H9 (cell line): ENCODE measurements around the gene IGFALS. TPM values are rescaled to one million over a fixed set of nuclear protein-coding genes. Genes with fewer than 3 reads are reported as not detected.

ENCODE experiments used
- DNase-seq: peaks from one replicate; pipeline ENCODE4 v3.0.0-alpha.2; 2017
- H2AFZ ChIP-seq: one replicate; pipeline ENCODE4 v1.6.1; 2013; ENCODE audit warnings: mild to moderate bottlenecking, low read length, control low read depth, moderate library complexity
- H2AK5ac ChIP-seq: 2 replicates; pipeline ENCODE4 v1.6.1; 2013; ENCODE audit warnings: low read length, control low read depth, mixed read lengths; ENCODE audit not compliant: insufficient read length
- H2BK120ac ChIP-seq: one replicate; pipeline ENCODE4 v1.6.1; 2013; ENCODE audit warnings: low read depth, mild to moderate bottlenecking, low read length, control low read depth, inconsistent platforms; ENCODE audit not compliant: poor library complexity, severe bottlenecking
- H2BK12ac ChIP-seq: 2 replicates; pipeline ENCODE4 v1.6.1; 2013; ENCODE audit warnings: low read length, control low read depth, mixed read lengths, low read depth; ENCODE audit not compliant: insufficient read length
- H2BK15ac ChIP-seq: 2 replicates; pipeline ENCODE4 v1.6.1; 2013; ENCODE audit warnings: low read depth, low read length, control low read depth
- H2BK20ac ChIP-seq: one replicate; pipeline ENCODE4 v1.6.1; 2013; ENCODE audit warnings: low read depth, mild to moderate bottlenecking, low read length, control low read depth, inconsistent platforms; ENCODE audit not compliant: poor library complexity, severe bottlenecking
- H2BK5ac ChIP-seq: 2 replicates; pipeline ENCODE4 v1.6.1; 2013; ENCODE audit warnings: low read length, control low read depth, mixed read lengths; ENCODE audit not compliant: insufficient read length
- H3K14ac ChIP-seq: 2 replicates; pipeline ENCODE4 v1.6.1; 2013; ENCODE audit warnings: low read length, control low read depth; ENCODE audit not compliant: insufficient read depth
- H3K18ac ChIP-seq: 2 replicates; pipeline ENCODE4 v1.6.1; 2013; ENCODE audit warnings: low read depth, mild to moderate bottlenecking, mixed read lengths, low read length, control low read depth; ENCODE audit not compliant: insufficient read length
- H3K23ac ChIP-seq: 2 replicates; pipeline ENCODE4 v1.6.1; 2013; ENCODE audit warnings: low read length, control low read depth, mixed read lengths, low read depth; ENCODE audit not compliant: insufficient read length
- H3K23me2 ChIP-seq: 2 replicates; pipeline ENCODE4 v1.6.1; 2013; ENCODE audit warnings: low read depth, mild to moderate bottlenecking, mixed read lengths, low read length, control low read depth; ENCODE audit not compliant: insufficient read length, poor library complexity, severe bottlenecking
- H3K27ac ChIP-seq: 2 replicates; pipeline ENCODE4 v1.5.1; 2013; ENCODE audit warnings: low read length, control low read depth, mixed read lengths, low read depth; ENCODE audit not compliant: insufficient read length
- H3K27me3 ChIP-seq: 2 replicates; pipeline ENCODE4 v1.6.1; 2013; ENCODE audit warnings: low read length, control low read depth, inconsistent platforms; ENCODE audit not compliant: insufficient read depth
- H3K4ac ChIP-seq: 2 replicates; pipeline ENCODE4 v1.6.1; 2013; ENCODE audit warnings: low read depth, mild to moderate bottlenecking, control low read depth, inconsistent platforms, low read length, moderate library complexity
- H3K4me1 ChIP-seq: 2 replicates; pipeline ENCODE4 v1.6.1; 2013; ENCODE audit warnings: low read length, control low read depth, inconsistent platforms; ENCODE audit not compliant: insufficient read depth
- H3K4me2 ChIP-seq: 2 replicates; pipeline ENCODE4 v1.6.1; 2013; ENCODE audit warnings: low read length, control low read depth, mixed read lengths; ENCODE audit not compliant: insufficient read length, insufficient read depth
- H3K56ac ChIP-seq: 2 replicates; pipeline ENCODE4 v1.6.1; 2013; ENCODE audit warnings: low read depth, mild to moderate bottlenecking, mixed read lengths, low read length, control low read depth; ENCODE audit not compliant: insufficient read length
- H3K79me1 ChIP-seq: 2 replicates; pipeline ENCODE4 v1.6.1; 2013; ENCODE audit warnings: low read depth, mild to moderate bottlenecking, moderate library complexity, low read length, control low read depth, inconsistent platforms; ENCODE audit not compliant: insufficient read depth, poor library complexity, severe bottlenecking
- H3K79me2 ChIP-seq: 2 replicates; pipeline ENCODE4 v1.6.1; 2013; ENCODE audit warnings: low read length, control low read depth, inconsistent platforms; ENCODE audit not compliant: insufficient read depth
- H3K9ac ChIP-seq: 2 replicates; pipeline ENCODE4 v1.6.1; 2013; ENCODE audit warnings: low read length, control low read depth, mixed read lengths; ENCODE audit not compliant: insufficient read length; ENCODE audit errors: extremely low read depth
- H3K9me3 ChIP-seq: one replicate; pipeline ENCODE4 v1.6.1; 2013; ENCODE audit warnings: low read depth, low read length, inconsistent platforms; ENCODE audit not compliant: control insufficient read depth
- H3T11ph ChIP-seq: one replicate; pipeline ENCODE4 v1.6.1; 2013; ENCODE audit warnings: mild to moderate bottlenecking, low read length, control low read depth, inconsistent platforms
- H4K20me1 ChIP-seq: one replicate; pipeline ENCODE4 v1.6.1; 2013; ENCODE audit not compliant: control insufficient read depth, insufficient read length, insufficient read depth
- H4K5ac ChIP-seq: 2 replicates; pipeline ENCODE4 v1.6.1; 2013; ENCODE audit warnings: low read depth, mild to moderate bottlenecking, mixed read lengths, low read length, control low read depth; ENCODE audit not compliant: insufficient read length
- H4K8ac ChIP-seq: replicated peaks from 2 replicates; pipeline ENCODE4 v1.6.1; 2013; ENCODE audit warnings: low read length, control low read depth, mixed read lengths, low read depth; ENCODE audit not compliant: insufficient read length
- H4K91ac ChIP-seq: 2 replicates; pipeline ENCODE4 v1.6.1; 2013; ENCODE audit warnings: low read depth, mild to moderate bottlenecking, moderate library complexity, mixed read lengths, low read length, control low read depth; ENCODE audit not compliant: insufficient read length
- H3K27ac Mint-ChIP-seq, 3 experiments: 2 replicates in 2 of 3; 3 replicates in 1 of 3; pipeline ENCODE4 v1.8.0; 2020 to 2021; ENCODE audit warnings: mixed read lengths in 3 of 3, mild to moderate bottlenecking in 1 of 3, moderate library complexity in 1 of 3
- H3K27me3 Mint-ChIP-seq: 2 replicates; pipeline ENCODE4 v1.8.0; 2021; ENCODE audit warnings: low read depth, mild to moderate bottlenecking, moderate library complexity, mixed read lengths
- H3K36me3 Mint-ChIP-seq, 3 experiments: 2 replicates in 2 of 3; 3 replicates in 1 of 3; pipeline ENCODE4 v1.8.0; 2020 to 2021; ENCODE audit warnings: low read depth in 3 of 3, mixed read lengths in 3 of 3; ENCODE audit not compliant: insufficient read depth in 1 of 3
- H3K4me1 Mint-ChIP-seq, 2 experiments: 2 replicates each; pipeline ENCODE4 v1.8.0; 2020; ENCODE audit warnings: mixed read lengths in 2 of 2
- H3K4me3 Mint-ChIP-seq, 2 experiments: 2 replicates in 1 of 2; 3 replicates in 1 of 2; pipeline ENCODE4 v1.8.0; 2020 to 2021; ENCODE audit warnings: mild to moderate bottlenecking in 2 of 2, mixed read lengths in 2 of 2, moderate library complexity in 1 of 2
- H3K9me3 Mint-ChIP-seq, 2 experiments: 2 replicates in 1 of 2; 3 replicates in 1 of 2; pipeline ENCODE4 v1.8.0; 2020; ENCODE audit warnings: mild to moderate bottlenecking in 2 of 2, mixed read lengths in 2 of 2, moderate library complexity in 1 of 2
- WGBS: extraction: QIAGEN DNeasy Blood & Tissue Kit; methylation state at CpG from one replicate; pipeline ENCODE4 v1.1.7; 2013; ENCODE audit warnings: missing lambda C conversion rate, low lambda C conversion rate, mixed read lengths; ENCODE audit not compliant: insufficient read length; ENCODE audit errors: extremely low coverage; 5-methylcytosine and 5-hydroxymethylcytosine counted together
- total RNA-seq: library from RNA; stranded (reverse); gene quantifications from 2 replicates; pipeline ENCODE4 v1.2.1, GENCODE V29; 2021
- TF ChIP-seq, protein P1 (sequence below): fragments of 200-600 bp; sonication (generic); conservative IDR thresholded peaks from 3 replicates; pipeline ENCODE4 v1.8.0; 2021; ENCODE audit warnings: antibody characterized with exemption, mild to moderate bottlenecking

Gene IGFALS
- total RNA-seq, 1 experiment from 2014 or later, result not detected

DNA sequence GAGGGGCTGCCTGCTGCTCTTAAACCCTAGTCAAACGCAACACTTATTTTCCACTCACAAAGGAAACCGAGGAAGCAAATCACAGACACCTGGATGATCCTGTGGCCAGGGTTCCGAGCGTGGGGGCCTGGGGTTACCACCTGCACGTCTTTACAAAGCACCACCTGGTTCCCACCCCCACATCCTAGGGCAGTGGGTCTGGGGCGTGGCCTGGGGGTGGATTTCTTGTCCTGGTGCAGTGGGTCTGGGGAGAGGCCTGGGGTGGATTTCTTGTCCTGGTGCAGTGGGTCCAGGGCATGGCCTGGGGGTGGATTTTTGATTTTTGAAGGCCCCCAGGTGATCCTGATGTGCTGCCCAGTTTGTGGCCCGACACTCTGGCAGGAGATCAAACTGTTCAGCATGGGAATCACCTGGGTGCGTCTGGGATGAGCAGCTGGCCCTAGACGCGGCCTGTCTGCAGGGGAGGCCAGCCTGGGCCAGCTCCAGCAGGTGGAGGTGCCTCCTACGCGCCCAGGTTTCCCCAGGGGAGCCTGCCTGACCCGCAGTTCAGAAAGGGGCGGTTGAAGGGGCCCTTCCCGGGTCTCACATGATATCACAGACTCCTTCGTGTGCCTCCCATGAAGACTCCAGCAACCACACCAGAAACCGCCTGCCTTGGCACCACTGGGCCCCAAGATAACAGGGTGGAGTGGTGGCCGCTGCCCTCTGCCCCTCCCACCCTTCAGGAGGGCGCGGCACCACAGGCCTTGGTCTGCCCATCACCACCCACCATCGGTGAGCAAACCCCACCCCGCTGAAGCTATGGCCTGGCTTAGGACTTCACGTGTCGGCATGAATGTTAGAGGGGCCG is 26.8 kb upstream of the IGFALS start:
- H3K9me3 ChIP-seq, result no peaks in the 10 kb centered on the region
- H3K9ac ChIP-seq, result no peak overlapping the region
- no peak overlapping the region for H2BK15ac ChIP-seq
- H3K4me1 Mint-ChIP-seq, result no peaks in the 10 kb centered on the region
- no peak overlapping the region for H3K27ac ChIP-seq
- no peaks in the 10 kb centered on the region for H4K20me1 ChIP-seq
- no peak overlapping the region for H2BK12ac ChIP-seq
- DNase-seq, result no peak
- H2AK5ac ChIP-seq, result no peak overlapping the region
- no peak overlapping the region for H3T11ph ChIP-seq
- H3K23ac ChIP-seq, result no peak overlapping the region
- WGBS, result no CpG with 5 or more reads among the region's 25 CpGs
- H3K18ac ChIP-seq, result no peak overlapping the region
- no peak overlapping the region for H4K5ac ChIP-seq
- no peak overlapping the region for H3K4ac ChIP-seq
- TF ChIP-seq, protein P1, sequence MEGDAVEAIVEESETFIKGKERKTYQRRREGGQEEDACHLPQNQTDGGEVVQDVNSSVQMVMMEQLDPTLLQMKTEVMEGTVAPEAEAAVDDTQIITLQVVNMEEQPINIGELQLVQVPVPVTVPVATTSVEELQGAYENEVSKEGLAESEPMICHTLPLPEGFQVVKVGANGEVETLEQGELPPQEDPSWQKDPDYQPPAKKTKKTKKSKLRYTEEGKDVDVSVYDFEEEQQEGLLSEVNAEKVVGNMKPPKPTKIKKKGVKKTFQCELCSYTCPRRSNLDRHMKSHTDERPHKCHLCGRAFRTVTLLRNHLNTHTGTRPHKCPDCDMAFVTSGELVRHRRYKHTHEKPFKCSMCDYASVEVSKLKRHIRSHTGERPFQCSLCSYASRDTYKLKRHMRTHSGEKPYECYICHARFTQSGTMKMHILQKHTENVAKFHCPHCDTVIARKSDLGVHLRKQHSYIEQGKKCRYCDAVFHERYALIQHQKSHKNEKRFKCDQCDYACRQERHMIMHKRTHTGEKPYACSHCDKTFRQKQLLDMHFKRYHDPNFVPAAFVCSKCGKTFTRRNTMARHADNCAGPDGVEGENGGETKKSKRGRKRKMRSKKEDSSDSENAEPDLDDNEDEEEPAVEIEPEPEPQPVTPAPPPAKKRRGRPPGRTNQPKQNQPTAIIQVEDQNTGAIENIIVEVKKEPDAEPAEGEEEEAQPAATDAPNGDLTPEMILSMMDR, result no peak
- no peak overlapping the region for H2BK20ac ChIP-seq
- H3K56ac ChIP-seq, result no peak overlapping the region
- H3K4me2 ChIP-seq, result no peak overlapping the region
- peaks cover 1% of the 10 kb centered on the region for H3K79me1 ChIP-seq
- H2BK5ac ChIP-seq, result no peak overlapping the region
- no peaks in the 10 kb centered on the region for H3K9me3 Mint-ChIP-seq
- H3K14ac ChIP-seq, result no peak overlapping the region
- no peaks in the 10 kb centered on the region for H3K79me2 ChIP-seq
- H3K27me3 Mint-ChIP-seq, result peaks cover 2% of the 10 kb centered on the region
- H4K8ac ChIP-seq, result no peak overlapping the region
- no peak overlapping the region for H2BK120ac ChIP-seq
- H3K4me3 Mint-ChIP-seq, result no peak overlapping the region
- H3K23me2 ChIP-seq, result no peaks in the 10 kb centered on the region
- H4K91ac ChIP-seq, result no peak overlapping the region
- H3K36me3 Mint-ChIP-seq, result peaks cover 2 to 13% (median 8%) of the 10 kb centered on the region in 3 experiments
- H3K27me3 ChIP-seq, result no peaks in the 10 kb centered on the region
- H2AFZ ChIP-seq, result no peak overlapping the region
- no peaks in the 10 kb centered on the region for H3K4me1 ChIP-seq
- no peak overlapping the region for H3K27ac Mint-ChIP-seq
